Inferior parietal cortex (tissue), 1 donor: ENCODE data around the gene CRX.
A peak's percentile ranks its signal among the peaks of the same experiment; 100 is the strongest.
"Not testable (repeated sequence)": the region's sequence is repeated elsewhere in the genome, so short reads cannot be mapped to it uniquely, and the experiment has no call there.

Experiments used
- DNase-seq: peaks from one replicate; pipeline ENCODE4 v3.0.0-alpha.2; 2016; ENCODE audit errors: extremely low spot score

The CRX gene

DNA sequence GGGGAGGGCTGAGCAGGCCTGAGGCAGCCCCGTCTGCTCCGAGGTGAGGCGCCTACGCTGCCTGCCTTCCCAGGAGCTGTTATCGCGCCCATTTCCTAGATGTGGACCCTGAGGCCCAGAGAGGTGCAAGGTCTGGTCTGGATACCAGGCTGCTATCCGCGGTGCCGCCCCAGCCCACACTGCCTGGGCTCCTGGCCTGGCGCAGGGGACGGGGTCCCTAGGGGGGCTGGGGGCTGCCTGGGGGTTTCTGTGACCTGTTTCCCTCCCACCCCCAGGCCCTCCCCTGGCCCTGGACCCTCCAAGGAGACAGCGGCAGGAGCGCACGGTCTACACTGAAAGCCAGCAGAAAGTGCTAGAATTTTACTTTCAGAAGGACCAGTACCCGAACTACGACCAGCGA is 38.1 kb downstream of the CRX start:
- DNase-seq, result not testable (repeated sequence)

DNA sequence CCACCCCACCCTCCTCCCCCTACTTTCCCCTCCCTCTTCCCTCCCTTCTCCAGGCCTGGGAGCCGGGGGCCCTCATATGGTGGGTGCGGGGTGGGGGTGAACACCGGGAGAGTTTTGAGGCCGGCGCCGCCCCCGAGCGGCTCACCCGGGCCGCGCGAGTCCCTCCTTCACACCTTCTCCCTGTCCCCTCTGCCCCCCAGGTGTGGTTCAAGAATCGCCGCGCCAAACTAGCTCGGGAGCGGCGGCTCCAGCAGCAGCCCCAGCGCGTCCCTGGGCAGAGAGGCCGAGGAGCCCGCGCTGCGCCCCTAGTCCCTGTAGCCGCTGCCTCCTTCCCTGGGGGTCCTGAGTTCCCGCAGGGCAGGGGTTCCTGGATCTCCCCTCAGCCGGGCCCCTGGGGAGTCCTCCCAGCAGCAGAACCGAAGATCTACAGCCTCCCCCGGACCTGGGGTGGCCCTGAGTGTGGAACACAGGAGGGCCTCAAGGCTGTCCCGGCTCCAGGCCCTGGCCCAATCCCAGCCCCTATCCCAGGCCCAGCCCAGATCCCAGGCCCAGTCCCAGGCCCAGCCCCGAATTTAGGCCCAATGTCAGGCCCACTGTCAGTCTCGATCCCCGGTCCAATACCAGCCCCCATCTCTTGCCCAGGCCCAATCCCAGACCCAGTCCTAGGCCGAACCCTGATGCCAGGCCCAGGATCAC is 39.0 kb downstream of the CRX start:
- no peak for DNase-seq

DNA sequence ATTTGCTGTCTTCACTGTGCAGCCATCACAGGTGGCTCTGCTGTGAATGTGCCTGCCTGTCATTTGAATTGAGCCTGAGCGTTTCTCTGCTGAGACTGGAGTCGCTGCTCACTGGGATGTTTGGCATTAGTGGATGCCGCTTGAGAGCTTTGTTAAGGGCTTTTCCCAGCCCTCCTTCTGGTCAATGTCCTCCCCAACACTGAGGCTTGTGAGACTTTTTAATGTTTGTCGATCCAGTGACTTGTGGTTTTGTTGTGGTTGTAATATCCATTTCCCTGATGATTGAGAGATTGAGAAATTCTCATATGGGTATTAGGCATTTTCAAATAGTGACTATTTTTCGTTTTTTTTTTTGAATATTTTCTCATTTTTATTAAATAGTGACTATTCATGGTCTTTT is 39.9 kb downstream of the CRX start:
- no peak for DNase-seq

DNA sequence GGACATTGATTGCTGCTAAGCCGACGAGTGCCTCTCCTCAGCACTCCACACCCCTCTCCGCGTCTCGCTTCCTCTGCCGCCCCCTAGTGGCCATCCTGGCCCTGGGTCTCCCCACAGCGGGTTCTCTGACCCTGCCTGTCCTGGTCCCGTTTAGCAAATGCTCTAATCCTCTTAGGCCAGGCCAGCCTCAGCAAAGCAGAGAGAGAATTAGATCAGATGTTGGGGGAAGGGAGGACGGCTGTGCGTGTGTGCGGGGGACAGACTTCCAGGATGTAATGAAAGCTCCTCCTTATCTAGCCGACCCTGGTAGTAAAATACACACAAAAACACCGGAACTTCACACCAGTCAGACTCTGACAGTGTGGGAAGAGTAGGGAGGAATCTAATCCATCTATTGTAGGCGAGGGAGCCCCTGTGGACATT is 41.8 kb downstream of the CRX start:
- DNase-seq, result peak; percentile 84

DNA sequence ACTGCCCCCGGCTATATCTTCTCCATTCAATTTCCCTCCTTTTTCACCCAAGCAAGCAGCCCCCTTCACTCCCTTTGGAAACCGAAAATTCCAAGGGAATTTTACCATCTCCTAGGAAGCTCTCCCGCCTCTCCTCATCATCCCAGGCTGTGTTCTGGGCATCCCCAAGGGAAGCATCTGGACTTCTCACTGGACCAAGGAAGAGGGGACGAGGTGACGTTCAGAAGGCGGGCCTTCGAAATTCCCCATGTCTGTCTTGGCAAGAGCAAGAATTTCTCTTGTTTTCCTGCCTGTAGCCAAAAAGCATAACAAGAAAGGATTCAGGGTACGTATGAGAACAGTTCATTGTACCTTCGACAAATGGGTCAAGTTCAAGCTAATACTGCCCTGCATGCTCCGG is 43.4 kb downstream of the CRX start:
- DNase-seq, result no peak

DNA sequence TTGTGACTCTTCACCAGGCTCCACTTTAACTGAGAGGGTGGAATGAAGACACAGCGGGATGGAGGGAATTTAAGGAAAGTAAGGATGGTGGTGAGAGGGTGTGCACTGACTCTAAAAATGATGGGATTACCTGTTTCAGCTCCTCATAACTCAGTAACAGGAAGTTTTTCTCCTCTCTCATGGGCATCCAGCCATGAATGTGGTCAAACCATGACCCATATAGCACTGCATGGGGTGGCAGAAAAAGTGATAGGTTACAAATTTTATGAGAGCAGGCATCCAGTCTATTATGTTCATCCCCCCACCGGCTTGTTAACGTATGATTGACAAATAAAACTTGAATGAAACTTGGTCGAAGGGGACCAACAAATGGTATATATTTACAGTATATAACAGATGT is 57.2 kb downstream of the CRX start:
- no peak for DNase-seq

DNA sequence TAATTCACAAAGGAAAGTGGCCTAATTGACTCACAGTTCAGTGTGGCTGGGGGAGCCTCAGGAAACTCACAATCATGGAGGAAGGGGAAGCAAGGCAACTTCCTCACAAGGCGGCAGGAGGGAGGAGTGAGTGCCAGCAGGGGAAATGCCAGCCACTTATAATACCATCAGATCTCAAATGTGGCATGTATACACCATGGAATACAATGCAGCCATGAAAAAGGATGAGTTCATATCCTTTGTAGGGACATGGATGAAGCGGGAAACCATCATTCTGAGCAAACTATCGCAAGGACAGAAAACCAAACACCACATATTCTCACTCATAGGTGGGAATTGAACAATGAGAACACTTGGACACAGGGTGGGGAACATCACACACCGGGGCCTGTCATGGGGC is 57.6 kb downstream of the CRX start:
- not testable (repeated sequence) for DNase-seq

DNA sequence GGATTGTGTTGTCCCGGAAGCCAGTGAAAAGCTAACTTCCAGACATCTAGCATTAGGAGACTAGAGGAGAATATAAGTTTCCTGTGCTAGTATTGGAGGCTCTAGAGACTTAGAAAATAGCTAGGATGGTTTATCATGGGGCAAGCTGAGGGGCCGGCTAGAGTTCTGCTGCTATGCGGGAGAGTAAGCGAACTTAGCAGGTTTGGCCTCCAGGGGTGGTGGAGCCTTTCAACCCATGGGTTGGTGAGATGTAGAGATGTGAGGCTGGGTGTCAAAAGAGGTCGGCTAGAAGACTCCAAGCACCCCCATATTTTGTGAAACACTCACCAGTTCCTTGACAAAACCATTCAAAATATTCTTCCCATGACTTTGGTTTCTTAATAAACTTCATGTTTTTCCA is 60.0 kb downstream of the CRX start:
- DNase-seq, result no peak

DNA sequence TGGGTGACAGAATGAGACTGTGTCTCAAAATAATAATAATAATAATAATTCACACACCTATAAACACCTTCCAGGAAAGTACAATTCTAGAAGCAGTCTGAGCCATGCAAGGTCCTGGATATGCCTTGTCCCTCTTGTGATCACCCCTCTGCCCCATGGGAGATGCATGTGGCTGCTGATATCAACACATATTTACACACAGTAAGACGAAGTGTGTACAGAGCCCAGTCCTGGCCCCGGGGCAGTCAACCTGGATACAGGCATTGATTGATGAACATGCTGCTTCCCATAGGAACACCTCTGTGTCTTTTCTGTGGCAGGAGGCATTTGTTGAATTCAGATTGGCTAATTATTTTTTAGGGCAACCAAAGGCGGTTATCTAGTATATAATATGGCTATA is 61.2 kb downstream of the CRX start:
- no peak for DNase-seq

DNA sequence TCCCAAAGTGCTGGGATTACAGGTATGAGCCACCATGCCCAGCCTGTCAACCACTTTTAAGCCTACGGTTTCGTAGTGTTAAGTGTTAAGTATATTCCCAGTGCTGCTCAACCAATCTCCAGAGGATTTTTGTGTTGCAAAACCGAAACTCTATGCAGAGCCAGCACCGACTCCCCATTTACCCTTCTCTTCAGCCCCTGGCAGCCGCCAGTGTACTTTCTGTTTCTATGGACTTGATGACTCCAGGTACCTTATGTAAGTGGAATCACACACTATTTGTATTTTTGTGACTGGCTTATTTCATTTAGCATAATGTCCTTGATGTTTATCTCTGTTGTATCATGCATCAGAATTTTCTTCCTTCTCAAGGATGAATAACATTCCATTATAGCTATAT is 63.3 kb downstream of the CRX start:
- no peak for DNase-seq

DNA sequence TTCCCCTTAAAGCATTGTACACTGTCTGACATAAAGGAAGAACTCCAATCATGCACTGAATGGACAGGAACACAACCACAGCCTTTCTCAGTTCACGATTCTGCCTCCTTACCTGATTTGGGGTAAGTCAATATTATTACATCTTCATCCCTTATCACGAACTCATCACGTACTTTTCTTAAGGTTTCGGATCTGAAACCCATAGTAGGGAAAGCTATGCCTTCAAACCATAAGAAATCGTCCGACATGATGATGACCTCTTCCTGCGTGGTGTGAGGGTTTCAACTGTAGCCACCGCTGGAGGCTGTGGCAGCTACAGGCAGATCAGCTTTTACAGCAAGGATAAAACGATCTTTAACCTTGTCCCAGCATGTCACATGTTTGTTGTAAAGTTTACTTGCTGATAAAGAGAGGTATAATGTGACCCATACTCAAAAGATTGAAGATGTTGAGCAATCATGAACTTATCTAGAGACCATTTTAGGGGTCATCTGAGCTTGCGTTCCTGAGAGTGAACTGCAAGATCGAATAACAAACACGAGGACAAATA is 64.3 kb downstream of the CRX start, which contains the start of gene SULT2A1:
Gene SULT2A1, minus strand, starts transcription at position 306 of the 550 bp plus-strand sequence. Its CDS starts 58 bp downstream, at position 248.
- DNase-seq, result no peak

DNA sequence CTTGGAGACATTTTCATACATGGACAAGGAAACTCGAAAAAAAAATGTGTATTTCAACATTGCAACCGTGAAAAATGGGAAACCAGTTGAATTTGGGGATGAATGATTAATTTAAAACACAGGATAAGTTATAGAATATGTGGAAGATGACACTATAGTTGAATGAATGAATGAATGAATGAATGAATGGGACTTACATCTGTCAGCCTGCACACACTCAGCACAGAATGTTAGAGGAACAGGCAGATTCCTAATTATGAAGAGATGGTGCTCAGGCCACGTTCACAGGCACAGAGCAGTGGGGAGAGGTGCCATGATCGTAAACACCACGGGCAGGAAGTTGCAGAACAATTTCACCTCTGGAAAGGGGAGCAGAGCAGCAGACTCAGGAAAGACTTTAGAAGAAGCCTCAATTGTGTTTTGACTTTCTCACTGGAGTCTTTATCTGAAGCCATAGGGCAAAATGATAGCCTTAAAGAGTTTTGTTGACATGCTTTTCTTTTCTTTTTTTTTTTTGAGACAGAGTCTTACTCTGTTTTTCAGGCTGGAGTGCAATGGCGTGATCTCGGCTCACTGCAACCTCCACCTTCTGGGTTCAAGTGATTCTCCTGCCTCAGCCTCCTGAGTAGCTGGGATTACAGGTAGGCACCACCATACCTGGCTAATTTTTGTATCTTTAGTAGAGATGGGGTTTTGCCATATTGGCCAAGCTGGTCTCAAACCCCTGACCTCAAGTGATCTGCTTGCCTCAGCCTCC is 69.3 kb downstream of the CRX start:
- no peak for DNase-seq

DNA sequence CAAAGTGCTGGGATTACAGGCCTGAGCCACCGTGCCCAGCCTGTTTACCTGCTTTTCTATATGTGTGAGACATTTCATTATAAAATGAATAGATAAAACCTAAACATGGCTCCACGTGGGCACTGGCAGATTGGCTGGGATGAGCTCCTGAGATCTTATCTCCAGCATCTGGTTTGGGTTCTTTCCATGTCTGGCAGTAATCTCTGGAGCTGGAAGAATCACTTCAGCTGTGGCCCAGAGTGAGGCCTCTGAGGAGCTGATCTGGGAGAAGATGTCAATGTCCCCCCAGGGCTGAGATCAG is 69.8 kb downstream of the CRX start:
- no peak for DNase-seq

DNA sequence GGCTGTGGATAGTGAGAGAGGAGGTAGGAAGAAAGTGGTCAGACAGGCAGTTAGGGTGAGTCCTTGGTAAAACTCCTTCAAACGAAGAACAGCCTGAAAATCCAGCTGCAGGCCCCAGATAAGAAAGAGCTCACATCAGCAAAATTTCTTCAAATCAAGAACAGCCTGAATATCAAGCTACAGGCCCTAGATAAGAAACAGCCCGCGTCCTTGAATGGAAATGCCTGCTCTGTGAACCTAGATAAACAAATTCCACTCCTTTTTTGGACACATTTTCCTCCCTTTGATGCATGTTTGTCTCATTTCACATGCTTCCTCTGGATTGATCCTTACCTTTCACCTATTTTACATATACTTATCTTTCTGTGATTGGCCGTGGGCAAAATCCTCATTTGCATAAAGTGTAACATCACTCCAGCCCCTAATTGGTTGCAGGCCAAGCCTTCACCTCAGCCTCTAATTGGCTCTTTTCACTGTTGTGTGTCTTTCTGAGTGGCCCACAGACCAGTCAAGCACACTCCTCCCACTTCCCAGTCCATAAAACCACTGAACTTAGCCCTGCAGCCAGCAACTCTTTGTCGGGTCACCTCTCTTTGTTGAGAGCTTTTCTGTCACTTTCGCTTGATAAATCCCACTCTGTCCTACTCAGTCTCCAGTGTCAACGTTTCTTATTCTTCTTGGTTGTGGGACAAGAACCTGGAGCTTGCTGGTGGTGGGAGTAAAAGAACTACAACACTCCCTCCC is 70.4 kb downstream of the CRX start:
- peak; percentile 15 for DNase-seq
